GM18868 (cell line): ENCODE data around the gene METTL5.
A peak's percentile ranks its signal among the peaks of the same experiment; 100 is the strongest.
"Not testable (repeated sequence)": the region's sequence is repeated elsewhere in the genome, so short reads cannot be mapped to it uniquely, and the experiment has no call there.

Experiments
- ATAC-seq: cut with Tn5 transposase; IDR thresholded peaks from one replicate; pipeline ENCODE4 v1.9.1; 2021; ENCODE audit warnings: mild to moderate bottlenecking, moderate library complexity; ENCODE audit not compliant: unreplicated experiment

Gene METTL5

DNA sequence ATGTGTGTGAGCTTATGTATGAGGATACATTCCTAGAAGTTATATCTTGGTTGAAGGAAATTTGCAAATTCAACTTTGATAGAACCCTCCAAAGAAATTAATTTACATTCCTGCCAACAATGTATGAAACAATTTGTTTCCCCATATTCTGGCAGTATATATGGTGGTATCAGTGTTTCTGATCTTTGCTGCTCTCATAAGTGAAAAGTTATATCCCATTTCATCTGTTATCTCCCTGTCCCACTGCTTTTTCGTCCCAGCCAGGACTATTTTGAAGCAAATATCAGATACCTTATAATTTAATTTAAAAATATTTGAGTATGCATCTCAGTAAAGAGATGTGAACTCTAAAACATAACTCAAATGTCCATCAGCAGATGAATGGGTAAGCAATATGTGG, 9.7 kb upstream of the METTL5 start:
- no peak for ATAC-seq

DNA sequence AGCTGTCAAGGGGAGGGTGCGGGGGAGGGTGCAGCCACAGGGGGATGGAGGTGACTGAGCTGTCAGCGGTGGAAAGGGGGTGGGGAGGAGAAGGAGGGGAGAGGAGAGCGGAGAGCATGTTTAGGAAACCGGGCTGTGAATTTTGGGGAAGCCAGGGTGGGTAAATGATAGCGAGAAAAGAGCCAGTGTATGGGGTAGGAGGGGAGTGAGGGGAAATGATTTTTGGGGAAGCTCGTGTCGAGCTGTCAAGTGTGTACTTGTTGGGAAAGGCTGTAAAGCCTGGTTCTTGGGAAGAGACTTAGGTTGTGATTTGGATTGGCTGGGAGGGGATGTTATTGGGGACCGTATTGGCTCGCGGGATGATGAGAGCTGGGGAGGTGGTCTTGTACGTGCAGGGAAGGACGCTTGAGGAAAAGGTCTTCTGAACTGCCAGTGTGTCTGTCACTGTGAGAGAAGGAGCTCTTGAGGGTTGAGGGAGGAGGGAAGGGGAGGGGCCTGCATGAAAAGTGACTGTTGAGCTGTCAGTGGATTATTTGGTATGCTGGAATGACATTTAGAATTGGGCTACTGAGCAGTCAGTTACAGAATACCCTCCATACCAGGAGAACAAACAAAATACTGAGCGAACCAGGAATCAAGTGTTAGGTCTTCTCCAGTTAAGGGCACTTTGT, 3.6 kb upstream of the METTL5 start:
- ATAC-seq: peak; percentile 29

DNA sequence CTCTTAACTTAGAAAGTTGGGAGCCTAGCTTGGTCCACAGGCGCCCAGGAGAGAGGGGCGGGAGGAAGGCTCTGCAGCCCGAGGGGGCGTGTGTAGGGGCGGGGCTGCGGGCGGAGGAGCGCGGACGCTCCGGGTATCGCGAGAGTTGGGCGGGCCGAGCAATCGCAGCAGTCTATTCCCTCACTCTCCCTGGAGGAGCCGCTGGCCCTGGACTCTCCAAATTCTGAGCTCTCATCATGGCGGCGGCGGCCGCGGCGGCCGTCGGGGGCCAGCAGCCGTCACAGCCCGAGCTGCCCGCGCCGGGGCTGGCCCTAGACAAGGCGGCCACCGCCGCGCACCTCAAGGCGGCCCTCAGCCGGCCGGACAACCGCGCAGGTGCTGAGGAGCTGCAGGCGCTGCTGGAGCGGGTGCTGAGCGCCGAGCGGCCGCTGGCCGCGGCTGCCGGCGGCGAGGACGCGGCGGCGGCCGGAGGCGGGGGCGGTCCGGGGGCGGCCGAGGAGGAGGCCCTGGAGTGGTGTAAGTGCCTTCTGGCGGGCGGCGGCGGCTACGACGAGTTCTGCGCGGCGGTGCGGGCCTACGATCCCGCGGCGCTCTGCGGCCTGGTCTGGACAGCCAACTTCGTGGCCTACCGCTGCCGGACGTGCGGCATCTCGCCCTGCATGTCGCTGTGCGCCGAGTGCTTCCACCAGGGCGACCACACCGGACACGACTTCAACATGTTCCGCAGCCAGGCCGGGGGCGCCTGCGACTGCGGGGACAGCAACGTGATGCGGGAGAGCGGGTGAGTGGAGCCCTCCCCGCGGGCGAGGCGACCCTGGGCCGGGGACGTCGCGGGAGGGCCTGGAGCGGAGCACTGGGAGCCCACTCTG, 2.8 kb upstream of the METTL5 start, which contains the start of gene UBR3:
Gene UBR3 (plus strand): TSS at position 183 of the 869 bp plus-strand sequence. CDS start 54 bp downstream, at position 237.
- ATAC-seq: peak; percentile 85

- ATAC-seq: no peak
Observed at GRCh38 chr2:169823996-169824372, 721 bp downstream of the METTL5 start.

DNA sequence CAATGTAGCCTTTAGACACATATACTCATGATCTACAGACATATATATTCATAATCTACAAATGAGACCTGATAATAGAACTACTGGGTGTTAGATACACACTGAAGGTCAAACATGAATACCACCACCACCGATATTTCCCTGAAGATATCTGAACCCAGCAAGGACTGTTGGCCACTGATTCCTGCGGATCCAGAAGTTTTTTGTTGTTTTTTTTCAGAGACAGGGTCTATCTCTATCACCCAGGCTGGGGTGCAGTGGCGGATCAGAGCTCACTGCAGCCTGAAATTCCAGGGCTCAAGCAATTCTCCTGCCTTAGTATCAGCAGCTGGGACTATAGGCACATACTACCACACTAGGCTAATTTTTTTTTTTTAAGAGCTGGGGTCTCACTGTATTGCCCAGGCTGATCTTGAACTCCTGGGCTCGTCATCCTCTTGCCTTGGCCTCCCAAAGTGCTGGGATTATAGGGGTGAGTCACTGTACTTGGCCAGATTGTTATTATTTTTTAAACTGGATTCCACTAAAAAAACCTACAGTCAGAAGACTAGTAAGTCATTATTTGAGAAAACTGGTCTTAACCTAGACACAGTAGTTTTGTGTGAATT, 1.8 kb downstream of the METTL5 start:
- ATAC-seq: no peak

GRCh38 chr2:169822036-169822435, 2.7 kb downstream of the METTL5 start:
- ATAC-seq: no peak

DNA sequence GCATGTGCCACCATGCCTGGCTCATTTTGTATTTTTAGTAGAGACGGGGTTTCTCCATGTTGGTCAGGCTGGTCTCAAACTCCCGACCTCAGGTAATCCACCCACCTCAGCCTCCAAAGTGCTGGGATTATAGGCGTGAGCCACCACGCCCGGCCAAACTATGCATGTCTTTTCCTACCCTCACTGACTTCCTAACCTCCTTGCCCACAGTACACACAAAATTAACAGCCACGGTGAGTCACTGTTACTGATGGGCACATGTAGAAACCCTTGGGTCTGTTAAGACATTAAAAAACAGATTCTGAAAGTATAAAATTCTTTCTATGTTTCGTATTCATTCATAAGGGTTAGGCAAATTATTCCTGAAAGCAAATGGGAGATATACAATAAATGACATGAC, 4.6 kb downstream of the METTL5 start:
- not testable (repeated sequence) for ATAC-seq

DNA sequence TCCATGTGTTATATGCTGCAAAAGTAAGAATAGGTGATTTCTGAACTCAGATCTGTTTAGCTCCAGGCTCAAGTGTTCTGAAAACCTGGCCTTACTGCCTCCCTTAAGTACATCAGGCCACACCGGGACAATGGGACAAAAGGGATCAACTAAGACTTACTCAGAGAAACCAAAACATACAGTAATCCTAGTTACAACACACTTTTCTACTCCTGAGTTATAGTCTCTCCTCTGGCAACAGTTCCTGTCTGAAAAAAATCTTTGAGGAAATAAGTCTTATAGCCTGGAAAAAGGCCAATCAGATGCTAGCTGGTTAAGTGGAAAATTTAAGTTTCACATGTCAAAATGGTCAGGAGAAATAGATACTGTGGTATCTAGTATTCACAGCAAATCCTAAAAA, 5.6 kb downstream of the METTL5 start:
- no peak for ATAC-seq

DNA sequence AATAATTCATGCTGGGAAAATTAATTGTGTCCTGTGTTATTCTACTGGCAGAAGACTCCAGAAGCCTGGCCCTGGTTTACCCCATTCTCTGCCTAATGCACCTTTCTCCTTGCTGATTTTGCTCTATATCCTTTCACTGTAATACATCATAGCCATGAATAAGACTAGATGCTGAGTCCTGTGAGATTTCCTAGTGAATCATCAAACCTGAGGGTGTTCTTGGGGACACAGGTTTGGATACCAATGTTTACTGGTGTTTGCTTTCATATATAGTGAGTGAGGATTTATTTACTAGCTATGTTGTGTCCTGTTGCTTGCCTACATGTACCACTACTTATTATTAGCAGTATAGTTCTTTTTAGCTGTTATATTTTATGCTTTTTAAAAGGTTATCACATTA, 6.5 kb downstream of the METTL5 start:
- ATAC-seq: no peak

DNA sequence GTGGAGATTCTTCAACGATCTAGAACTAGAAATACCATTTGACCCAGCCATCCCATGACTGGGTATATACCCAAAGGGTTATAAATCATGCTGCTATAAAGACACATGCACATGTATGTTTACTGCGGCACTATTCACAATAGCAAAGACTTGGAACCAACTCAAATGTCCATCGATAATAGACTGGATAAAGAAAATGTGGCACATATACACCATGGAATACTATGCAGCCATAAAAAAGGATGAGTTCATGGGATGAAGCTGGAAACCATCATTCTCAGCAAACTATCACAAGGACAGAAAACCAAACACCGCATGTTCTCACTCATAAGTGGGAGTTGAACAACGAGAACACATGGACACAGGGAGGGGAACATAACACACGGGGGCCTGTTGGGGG, 7.3 kb downstream of the METTL5 start:
- not testable (repeated sequence) for ATAC-seq

DNA sequence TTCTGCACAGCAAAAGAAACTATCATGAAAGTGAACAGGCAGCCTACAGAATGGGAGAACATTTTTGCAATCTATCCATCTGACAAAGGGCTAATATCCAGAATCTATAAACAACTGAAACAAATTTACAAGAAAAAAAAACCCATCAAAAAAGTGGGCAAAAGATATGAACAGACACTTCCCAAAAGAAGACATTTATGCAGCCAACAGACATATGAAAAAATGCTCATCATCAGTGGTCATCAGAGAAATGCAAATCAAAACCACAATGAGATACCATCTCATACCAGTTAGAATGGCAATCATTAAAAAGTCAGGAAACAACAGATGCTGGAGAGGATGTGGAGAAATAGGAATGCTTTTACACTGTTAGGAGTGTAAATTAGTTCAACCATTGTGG, 7.7 kb downstream of the METTL5 start:
- not testable (repeated sequence) for ATAC-seq

GRCh38 chr2:169815849-169816248, 8.9 kb downstream of the METTL5 start:
- ATAC-seq: no peak

- no peak for ATAC-seq
Observed at GRCh38 chr2:169808221-169808620, 16.5 kb downstream of the METTL5 start.

DNA sequence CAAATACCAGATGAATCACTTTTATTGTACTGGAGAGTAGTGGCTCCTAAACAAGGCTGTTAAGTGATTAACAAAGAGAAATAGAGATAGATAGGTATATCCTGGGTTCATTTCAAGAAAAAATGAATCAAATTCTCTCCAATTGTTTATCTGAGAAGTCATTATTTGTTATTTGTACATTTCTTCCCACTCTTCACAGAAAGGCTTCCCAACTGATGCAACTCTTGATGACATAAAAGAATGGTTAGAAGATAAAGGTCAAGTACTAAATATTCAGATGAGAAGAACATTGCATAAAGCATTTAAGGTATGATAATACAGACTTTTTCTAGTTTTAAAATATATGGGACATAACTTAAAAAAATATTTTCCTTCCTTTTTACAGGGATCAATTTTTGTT, 18.1 kb downstream of the METTL5 start:
- ATAC-seq: no peak

GRCh38 chr2:169803480-169803879, 21.2 kb downstream of the METTL5 start:
- no peak for ATAC-seq

DNA sequence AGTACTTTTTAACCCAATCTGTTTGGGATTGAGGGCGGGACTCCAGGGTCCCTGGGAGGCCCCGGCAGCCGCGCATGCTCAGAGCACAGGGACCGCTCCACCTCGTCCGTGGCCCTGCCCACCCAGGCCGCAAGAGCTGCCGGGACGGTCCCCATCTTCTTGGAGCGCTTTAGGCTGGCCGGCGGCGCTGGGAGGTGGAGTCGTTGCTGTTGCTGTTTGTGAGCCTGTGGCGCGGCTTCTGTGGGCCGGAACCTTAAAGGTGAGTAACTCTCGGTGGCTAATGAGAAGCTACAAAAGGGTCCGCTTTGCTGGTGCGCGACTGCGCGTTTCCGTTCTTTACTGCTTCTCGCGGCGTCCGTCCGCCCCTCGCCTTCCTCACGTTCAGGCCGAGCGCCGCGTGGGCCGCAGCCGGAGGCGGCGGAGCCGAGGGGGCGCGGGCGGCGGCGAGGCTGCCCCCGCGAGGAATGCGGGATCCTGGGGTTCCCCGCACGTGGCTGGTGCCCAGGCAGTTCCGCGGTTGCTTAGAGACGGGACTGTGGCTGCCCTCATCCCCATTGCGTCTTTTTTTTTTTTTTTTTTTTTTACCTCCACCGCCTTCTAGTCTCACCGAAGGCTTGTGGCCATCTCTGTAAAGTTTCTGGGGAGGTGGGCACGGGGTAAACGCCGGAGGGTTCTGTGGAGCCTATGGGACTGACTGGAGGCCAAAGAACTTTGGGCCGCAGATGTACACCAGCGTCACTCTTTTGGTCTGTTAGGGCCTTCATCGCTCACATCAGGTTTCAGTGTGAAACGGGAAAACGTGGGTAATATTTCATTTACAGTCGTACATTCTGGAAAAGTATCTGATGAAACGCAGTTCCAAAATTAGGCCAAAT, 25.8 kb downstream of the METTL5 start, which contains the start of gene SSB:
Gene SSB (plus strand): TSS at position 154 of the 875 bp plus-strand sequence. CDS start 2,090 bp downstream, outside the sequence.
- ATAC-seq: peak; percentile 94

- ATAC-seq: no peak
Observed at GRCh38 chr2:169798397-169798717, 26.3 kb downstream of the METTL5 start.

- no peak for ATAC-seq
Observed at GRCh38 chr2:169797601-169798000, 27.1 kb downstream of the METTL5 start.

DNA sequence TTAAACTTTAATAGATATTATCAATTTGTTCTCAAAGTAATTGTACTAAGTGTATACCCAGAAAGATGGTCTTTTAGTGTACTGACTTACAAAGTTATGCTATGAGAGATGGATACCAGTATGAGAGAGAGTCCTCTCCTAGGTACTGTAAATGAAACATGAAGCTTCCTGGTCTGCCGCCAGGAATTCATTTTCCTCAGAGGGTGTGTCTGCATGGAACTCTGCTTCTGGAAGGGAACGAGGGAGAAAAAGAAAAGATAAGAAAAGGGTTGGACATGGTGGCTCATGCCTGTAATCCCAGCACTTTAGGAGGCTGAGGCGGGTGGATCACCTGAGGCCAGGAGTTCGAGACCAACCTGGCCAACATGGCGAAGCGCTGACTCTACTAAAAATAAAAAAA, 28.3 kb downstream of the METTL5 start:
- no peak for ATAC-seq

DNA sequence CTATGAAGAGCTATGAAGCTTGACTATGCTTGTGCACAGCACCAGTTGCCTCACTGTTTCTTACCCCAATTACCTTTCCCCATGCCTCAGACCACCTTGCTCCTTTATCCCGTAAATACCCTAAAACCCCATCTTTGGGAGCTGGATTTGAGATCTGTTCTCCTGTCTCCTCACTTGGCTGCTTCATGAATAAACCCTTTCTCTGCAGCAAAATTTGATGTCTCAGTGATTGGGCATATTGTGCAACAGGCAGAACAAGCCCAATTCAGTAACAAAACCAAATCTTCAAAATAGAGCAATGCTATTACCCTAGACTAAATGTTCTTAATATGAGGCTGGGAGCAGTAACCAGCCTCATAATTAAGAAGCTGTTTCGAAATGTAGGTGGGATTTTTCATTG, 29.5 kb downstream of the METTL5 start:
- ATAC-seq: no peak

- no peak for ATAC-seq
Observed at GRCh38 chr2:169790581-169790980, 34.1 kb downstream of the METTL5 start.
